SK-N-SH (cell line): ENCODE results near the gene CARMIL3. TPM values are rescaled to one million over a fixed set of nuclear protein-coding genes. Genes with fewer than 3 reads are reported as not detected.

ENCODE experiments used
- CTCF ChIA-PET: fragments of 300-600, 350-600 bp; formaldehyde crosslinking; extraction: SDS; loops from one replicate; lab custom pipeline; 2021; lab: Yijun Ruan, JAX
- POLR2A ChIA-PET: fragments of 350-600 bp; sonication (Branson Sonifier 250); formaldehyde crosslinking; extraction: SDS; loops from one replicate; lab custom pipeline; 2020; ENCODE audit warnings: antibody characterized with exemption, inconsistent platforms; lab: Yijun Ruan, JAX
- DNase-seq: peaks from one replicate; pipeline ENCODE4 v3.0.0; 2012
- H2AFZ ChIP-seq: fragments of 200-600 bp; sonication (generic); 2 replicates; pipeline ENCODE4 v1.8.1; 2016; ENCODE audit warnings: antibody characterized with exemption, mild to moderate bottlenecking, low read depth
- H3F3A ChIP-seq: fragments of 200-600 bp; sonication (generic); replicated peaks from 2 replicates; pipeline ENCODE3; 2016; ENCODE audit warnings: antibody characterized with exemption, mild to moderate bottlenecking; ENCODE audit not compliant: insufficient read depth
- H3K27ac ChIP-seq, 2 experiments: fragments of 200-500 bp in 1 of 2; fragments of 200-600 bp in 1 of 2; sonication (Bioruptor generic) in 1 of 2; sonication (generic), shearing (Covaris generic) in 1 of 2; 2 replicates each; pipeline versions ENCODE4 v1.5.1 to v1.6.1; 2014 to 2016; ENCODE audit warnings: low read depth in 2 of 2, inconsistent platforms in 1 of 2, low read length in 1 of 2, mild to moderate bottlenecking in 1 of 2, mixed read lengths in 1 of 2
- H3K27me3 ChIP-seq: fragments of 200-600 bp; sonication (generic), shearing (Covaris generic); 2 replicates; pipeline ENCODE4 v1.6.1; 2016; ENCODE audit warnings: mixed run types; ENCODE audit not compliant: insufficient read depth
- H3K36me3 ChIP-seq, 2 experiments: fragments of 200-500 bp in 1 of 2; fragments of 200-600 bp in 1 of 2; sonication (Bioruptor generic) in 1 of 2; sonication (generic) in 1 of 2; replicated peaks in 1 of 2; 2 replicates each; pipeline versions ENCODE3 to v1.5.1; 2014 to 2016; ENCODE audit warnings: low read length in 1 of 2, mild to moderate bottlenecking in 1 of 2; ENCODE audit not compliant: insufficient read depth in 2 of 2, control insufficient read depth in 1 of 2
- H3K4me1 ChIP-seq, 2 experiments: fragments of 200-500 bp in 1 of 2; fragments of 200-600 bp in 1 of 2; sonication (Bioruptor generic) in 1 of 2; sonication (generic), shearing (Covaris generic) in 1 of 2; 2 replicates each; pipeline versions ENCODE4 v1.5.1 to v1.6.1; 2014 to 2016; ENCODE audit warnings: low read depth in 1 of 2, low read length in 1 of 2, mixed run types in 1 of 2; ENCODE audit not compliant: insufficient read depth in 2 of 2, control insufficient read depth in 1 of 2
- H3K4me2 ChIP-seq: fragments of 200-600 bp; sonication (generic), shearing (Covaris generic); 2 replicates; pipeline ENCODE4 v1.6.1; 2017; ENCODE audit warnings: mixed run types
- H3K4me3 ChIP-seq, 2 experiments: fragments of 200-500 bp in 1 of 2; fragments of 200-600 bp in 1 of 2; sonication (Bioruptor generic) in 1 of 2; sonication (generic), shearing (Covaris generic) in 1 of 2; 2 replicates each; pipeline versions ENCODE4 v1.5.1 to v1.8.1; 2014 to 2016; ENCODE audit warnings: low read depth in 2 of 2, inconsistent platforms in 1 of 2, low read length in 1 of 2, mild to moderate bottlenecking in 1 of 2, mixed read lengths in 1 of 2, moderate library complexity in 1 of 2
- H3K79me2 ChIP-seq: fragments of 200-600 bp; sonication (generic); 2 replicates; pipeline ENCODE4 v1.8.1; 2017; ENCODE audit warnings: mild to moderate bottlenecking; ENCODE audit not compliant: insufficient read depth
- H3K9ac ChIP-seq: fragments of 200-600 bp; sonication (generic); 2 replicates; pipeline ENCODE4 v1.6.1; 2017; ENCODE audit warnings: mixed run types
- H3K9me2 ChIP-seq: fragments of 200-600 bp; sonication (generic); 2 replicates; pipeline ENCODE4 v1.6.1; 2017; ENCODE audit warnings: mixed run types
- H3K9me3 ChIP-seq: fragments of 200-600 bp; sonication (generic); 2 replicates; pipeline ENCODE4 v1.6.1; 2017; ENCODE audit warnings: mixed run types, mild to moderate bottlenecking, moderate library complexity
- H4K20me1 ChIP-seq: fragments of 200-600 bp; sonication (generic); 2 replicates; pipeline ENCODE4 v1.6.1; 2017; ENCODE audit warnings: mild to moderate bottlenecking, mixed run types; ENCODE audit not compliant: insufficient read depth
- FOXJ3 ChIP-seq: sonication (generic); formaldehyde crosslinking; IDR thresholded peaks from 2 replicates; pipeline ENCODE4 v1.5.1; 2020; ENCODE audit warnings: mild to moderate bottlenecking, missing genetic modification reagents
- FOXM1 ChIP-seq: IDR thresholded peaks from 2 replicates; pipeline ENCODE4 v1.4.0; 2012; ENCODE audit warnings: low read depth, mild to moderate bottlenecking
- GATA2 ChIP-seq: sonication (generic); formaldehyde crosslinking; IDR thresholded peaks from 2 replicates; pipeline ENCODE4 v1.5.0; 2020; ENCODE audit warnings: mild to moderate bottlenecking, missing genetic modification reagents
- JUND ChIP-seq: IDR thresholded peaks from 2 replicates; pipeline ENCODE4 v1.4.0; 2012
- NRF1 ChIP-seq: IDR thresholded peaks from 2 replicates; pipeline ENCODE4 v1.6.1; 2012; ENCODE audit warnings: low read depth, mild to moderate bottlenecking, low read length
- POLR2AphosphoS5 ChIP-seq: IDR thresholded peaks from 2 replicates; pipeline ENCODE4 v1.6.1; 2012; ENCODE audit warnings: low read depth, low read length
- RAD21 ChIP-seq: IDR thresholded peaks from 2 replicates; pipeline ENCODE4 v1.6.1; 2012; ENCODE audit warnings: mild to moderate bottlenecking, low read length
- RXRA ChIP-seq: IDR thresholded peaks from 2 replicates; pipeline ENCODE4 v1.4.0; 2012; ENCODE audit warnings: low read depth, mild to moderate bottlenecking, borderline replicate concordance
- SMC3 ChIP-seq: IDR thresholded peaks from 2 replicates; pipeline ENCODE4 v1.6.1; 2012; ENCODE audit warnings: low read depth, low read length, improper control_type of control experiment
- TEAD4 ChIP-seq: IDR thresholded peaks from 2 replicates; pipeline ENCODE4 v1.4.0; 2012; ENCODE audit warnings: mild to moderate bottlenecking, borderline replicate concordance; ENCODE audit not compliant: insufficient read depth
- WGBS: methylation state at CpG from one replicate; pipeline ENCODE4 v1.1.6; 2017; ENCODE audit warnings: low lambda C conversion rate; 5-methylcytosine and 5-hydroxymethylcytosine counted together
- polyA plus RNA-seq, 3 experiments: library from polyadenylated mRNA; depleted of rRNA; stranded (reverse); fragments of >200 nt; gene quantifications; 2 replicates each; pipeline ENCODE4 v1.2.3, GENCODE V29; 2012
- TF ChIP-seq, protein P1 (sequence below): IDR thresholded peaks from 2 replicates; pipeline ENCODE4; 2012
- TF ChIP-seq, protein P2 (sequence below): fragments of 150-350 bp; IDR thresholded peaks from 2 replicates; pipeline ENCODE4 v1.6.1; 2016; ENCODE audit warnings: mild to moderate bottlenecking, low read depth, low read length
- TF ChIP-seq, protein P3 (sequence below): IDR thresholded peaks from 2 replicates; pipeline ENCODE4 v1.4.0; 2012; ENCODE audit warnings: low read depth, borderline replicate concordance
- TF ChIP-seq, protein P4 (sequence below): IDR thresholded peaks from 2 replicates; pipeline ENCODE4 v1.4.0; 2012; ENCODE audit warnings: low read depth, borderline replicate concordance

Gene CARMIL3
- polyA plus RNA-seq, 1 of the 3 experiments (the other 2 are of a cell fraction) = 0.43 TPM

DNA sequence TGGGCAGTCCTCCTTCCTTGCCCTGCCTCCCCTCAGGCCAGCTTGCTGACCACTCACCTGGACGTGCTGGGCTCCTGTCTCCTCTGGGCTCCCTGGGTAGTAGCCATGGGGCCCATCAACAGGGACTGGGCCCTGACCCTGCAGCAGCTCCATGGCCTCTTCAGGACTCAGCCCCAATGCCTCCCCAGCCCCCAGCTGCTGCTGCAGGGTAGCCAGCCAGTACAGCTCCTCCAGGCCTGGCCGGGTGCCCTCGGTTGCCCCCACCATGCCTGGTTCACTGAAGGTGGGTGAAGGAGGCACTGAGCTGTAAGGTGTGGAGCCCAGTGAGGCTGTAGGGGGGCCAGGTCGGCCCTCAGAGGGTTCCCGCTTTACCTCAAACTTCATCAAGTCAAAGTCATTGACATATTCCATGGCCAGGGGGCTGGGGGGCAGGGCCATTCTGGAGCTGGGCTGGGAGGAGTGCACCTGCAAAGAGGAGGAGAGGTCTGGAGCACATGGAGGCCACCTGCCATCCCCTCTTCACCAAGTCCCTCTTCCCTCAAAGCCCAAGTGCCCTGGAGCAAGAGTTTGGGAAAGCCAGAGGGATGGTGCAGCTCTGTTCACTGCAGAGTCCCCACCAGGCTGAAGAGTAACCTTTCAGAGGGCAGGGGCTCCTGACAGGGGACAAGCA lies 30.7 kb downstream of the CARMIL3 start:
- H2AFZ ChIP-seq = no peak overlapping the region
- H4K20me1 ChIP-seq = no peaks in the 10 kb centered on the region
- H3F3A ChIP-seq = no peaks in the 10 kb centered on the region
- no peak overlapping the region for H3K4me2 ChIP-seq
- no peak overlapping the region for H3K27ac ChIP-seq
- peaks cover 0 to 30% of the 10 kb centered on the region in 2 experiments; a peak in 1 of 4 replicates for H3K4me1 ChIP-seq
- no peaks in the 10 kb centered on the region for H3K36me3 ChIP-seq
- H3K9ac ChIP-seq = no peak overlapping the region
- H3K27me3 ChIP-seq = peaks cover 5% of the 10 kb centered on the region; the same call in 1 of the 2 replicates
- no peaks in the 10 kb centered on the region for H3K9me2 ChIP-seq
- H3K9me3 ChIP-seq = no peaks in the 10 kb centered on the region
- no peak overlapping the region for H3K4me3 ChIP-seq
- WGBS = 55% methylated on average over 2 of the region's 5 CpGs
- H3K79me2 ChIP-seq = no peaks in the 10 kb centered on the region
- ChIA-PET POLR2A (interaction anchor here (1.1 to 4.5 kb wide), 5 partner anchors 8 to 25 kb away, joined by 3 to 46 read pairs (median 5); partner anchors contain the start of gene PCK2), CTCF (interaction anchor here (0.8 to 42.8 kb wide), 6 partner anchors 11 to 494 kb away, joined by 3 to 1159 read pairs (median 11); partner anchors contain the start of genes CPNE6 and PCK2)
- TF ChIP-seq, protein P1, sequence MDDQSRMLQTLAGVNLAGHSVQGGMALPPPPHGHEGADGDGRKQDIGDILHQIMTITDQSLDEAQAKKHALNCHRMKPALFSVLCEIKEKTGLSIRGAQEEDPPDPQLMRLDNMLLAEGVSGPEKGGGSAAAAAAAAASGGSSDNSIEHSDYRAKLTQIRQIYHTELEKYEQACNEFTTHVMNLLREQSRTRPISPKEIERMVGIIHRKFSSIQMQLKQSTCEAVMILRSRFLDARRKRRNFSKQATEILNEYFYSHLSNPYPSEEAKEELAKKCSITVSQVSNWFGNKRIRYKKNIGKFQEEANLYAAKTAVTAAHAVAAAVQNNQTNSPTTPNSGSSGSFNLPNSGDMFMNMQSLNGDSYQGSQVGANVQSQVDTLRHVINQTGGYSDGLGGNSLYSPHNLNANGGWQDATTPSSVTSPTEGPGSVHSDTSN = no peak
- TF ChIP-seq POLR2AphosphoS5 (no peak), FOXJ3 (no peak), TEAD4 (no peak), SMC3 (no peak), NRF1 (no peak), JUND (no peak), GATA2 (CRISPR knock-in tag) (no peak), FOXM1 (no peak), RAD21 (no peak), RXRA (no peak)
- TF ChIP-seq, protein P2, sequence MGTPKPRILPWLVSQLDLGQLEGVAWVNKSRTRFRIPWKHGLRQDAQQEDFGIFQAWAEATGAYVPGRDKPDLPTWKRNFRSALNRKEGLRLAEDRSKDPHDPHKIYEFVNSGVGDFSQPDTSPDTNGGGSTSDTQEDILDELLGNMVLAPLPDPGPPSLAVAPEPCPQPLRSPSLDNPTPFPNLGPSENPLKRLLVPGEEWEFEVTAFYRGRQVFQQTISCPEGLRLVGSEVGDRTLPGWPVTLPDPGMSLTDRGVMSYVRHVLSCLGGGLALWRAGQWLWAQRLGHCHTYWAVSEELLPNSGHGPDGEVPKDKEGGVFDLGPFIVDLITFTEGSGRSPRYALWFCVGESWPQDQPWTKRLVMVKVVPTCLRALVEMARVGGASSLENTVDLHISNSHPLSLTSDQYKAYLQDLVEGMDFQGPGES = no peak
- TF ChIP-seq, protein P3, sequence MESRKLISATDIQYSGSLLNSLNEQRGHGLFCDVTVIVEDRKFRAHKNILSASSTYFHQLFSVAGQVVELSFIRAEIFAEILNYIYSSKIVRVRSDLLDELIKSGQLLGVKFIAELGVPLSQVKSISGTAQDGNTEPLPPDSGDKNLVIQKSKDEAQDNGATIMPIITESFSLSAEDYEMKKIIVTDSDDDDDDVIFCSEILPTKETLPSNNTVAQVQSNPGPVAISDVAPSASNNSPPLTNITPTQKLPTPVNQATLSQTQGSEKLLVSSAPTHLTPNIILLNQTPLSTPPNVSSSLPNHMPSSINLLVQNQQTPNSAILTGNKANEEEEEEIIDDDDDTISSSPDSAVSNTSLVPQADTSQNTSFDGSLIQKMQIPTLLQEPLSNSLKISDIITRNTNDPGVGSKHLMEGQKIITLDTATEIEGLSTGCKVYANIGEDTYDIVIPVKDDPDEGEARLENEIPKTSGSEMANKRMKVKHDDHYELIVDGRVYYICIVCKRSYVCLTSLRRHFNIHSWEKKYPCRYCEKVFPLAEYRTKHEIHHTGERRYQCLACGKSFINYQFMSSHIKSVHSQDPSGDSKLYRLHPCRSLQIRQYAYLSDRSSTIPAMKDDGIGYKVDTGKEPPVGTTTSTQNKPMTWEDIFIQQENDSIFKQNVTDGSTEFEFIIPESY = no peak
- TF ChIP-seq, protein P4, sequence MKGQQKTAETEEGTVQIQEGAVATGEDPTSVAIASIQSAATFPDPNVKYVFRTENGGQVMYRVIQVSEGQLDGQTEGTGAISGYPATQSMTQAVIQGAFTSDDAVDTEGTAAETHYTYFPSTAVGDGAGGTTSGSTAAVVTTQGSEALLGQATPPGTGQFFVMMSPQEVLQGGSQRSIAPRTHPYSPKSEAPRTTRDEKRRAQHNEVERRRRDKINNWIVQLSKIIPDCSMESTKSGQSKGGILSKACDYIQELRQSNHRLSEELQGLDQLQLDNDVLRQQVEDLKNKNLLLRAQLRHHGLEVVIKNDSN = no peak
- DNase-seq = no peak
